GOT3 (cell line): ENCODE measurements around the gene DRG2.
A peak's percentile ranks its signal among the peaks of the same experiment; 100 is the strongest.

ENCODE experiments used
- DNase-seq: peaks from one replicate; lab custom pipeline; 2025; ENCODE audit warnings: mixed read lengths; lab: John Stamatoyannopoulos, UW

Gene DRG2

GRCh38 chr17:18087610-18088491 lies at the start of gene DRG2:
TSS of gene DRG2 (plus strand) at chr17:18087948. CDS start at chr17:18088024, 76 bp downstream.
- peak; percentile 84 for DNase-seq

GRCh38 chr17:18038149-18038850 lies 49.4 kb upstream of the DRG2 start:
- no peak for DNase-seq

DNA sequence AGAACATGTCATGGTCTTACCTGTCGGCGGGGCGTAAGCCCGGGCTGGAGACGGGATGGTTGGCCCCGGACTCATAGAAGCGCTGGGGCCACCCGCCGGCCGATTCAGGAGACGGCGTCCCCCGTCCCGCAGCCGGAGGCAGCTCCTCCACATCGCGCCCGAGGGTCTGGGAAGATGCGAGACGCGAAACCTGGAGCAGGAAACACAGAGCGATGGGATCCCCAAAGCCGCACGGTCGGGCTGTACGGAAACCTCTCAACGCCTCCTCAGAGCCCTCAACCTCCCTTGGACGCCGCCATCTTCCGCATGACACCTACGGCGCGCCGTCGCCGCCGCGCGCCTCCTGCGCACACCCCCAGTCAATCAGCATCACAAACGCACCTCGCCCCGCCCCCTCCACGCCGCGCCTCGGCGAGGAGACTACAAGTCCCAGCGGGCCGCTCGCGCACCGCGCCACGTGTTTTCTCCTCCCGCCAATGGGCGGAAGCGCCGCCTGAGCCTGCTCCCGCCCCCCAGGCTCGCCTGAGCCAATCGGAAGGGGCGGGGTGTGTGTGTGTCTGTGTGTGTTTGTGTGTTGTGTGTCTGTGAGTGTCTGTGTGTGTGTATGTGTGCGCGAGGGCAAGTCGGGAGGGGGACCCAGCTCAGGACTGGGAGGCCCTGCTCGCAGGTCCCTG lies 48.8 kb upstream of the DRG2 start, which contains the start of the genes ATPAF2 and GID4:
Gene ATPAF2, minus strand, starts transcription at position 308 of the 674 bp plus-strand sequence. Its CDS starts 155 bp downstream, at position 153.
Gene GID4, plus strand, starts transcription at position 548 of the 674 bp plus-strand sequence. Its CDS starts 57 bp downstream, at position 605.
- peak; percentile 89 for DNase-seq

GRCh38 chr17:18039535-18040260 lies 48.0 kb upstream of the DRG2 start:
- DNase-seq = no peak

- DNase-seq = no peak
Observed at GRCh38 chr17:18040261-18040858, 47.4 kb upstream of the DRG2 start.

DNA sequence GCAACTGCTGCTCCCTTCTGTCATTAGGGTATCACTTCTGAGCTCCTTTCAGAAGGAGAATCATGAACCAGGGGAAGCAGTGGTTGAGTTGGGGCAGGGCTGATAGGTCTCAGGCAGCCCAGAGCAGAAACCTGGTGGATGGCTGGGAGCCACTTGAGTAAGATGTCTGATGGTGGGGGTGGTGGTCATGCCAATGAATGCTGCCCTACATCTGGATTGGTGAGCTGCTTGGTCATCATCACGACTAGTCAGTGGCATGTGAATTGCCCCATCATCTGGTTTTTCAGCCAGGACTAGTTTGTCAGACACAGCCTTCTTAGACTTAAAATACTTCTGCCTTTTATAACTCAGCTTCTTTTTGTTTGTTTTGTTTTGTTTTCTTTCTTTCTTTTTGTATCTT lies 46.0 kb upstream of the DRG2 start:
- no peak for DNase-seq

DNA sequence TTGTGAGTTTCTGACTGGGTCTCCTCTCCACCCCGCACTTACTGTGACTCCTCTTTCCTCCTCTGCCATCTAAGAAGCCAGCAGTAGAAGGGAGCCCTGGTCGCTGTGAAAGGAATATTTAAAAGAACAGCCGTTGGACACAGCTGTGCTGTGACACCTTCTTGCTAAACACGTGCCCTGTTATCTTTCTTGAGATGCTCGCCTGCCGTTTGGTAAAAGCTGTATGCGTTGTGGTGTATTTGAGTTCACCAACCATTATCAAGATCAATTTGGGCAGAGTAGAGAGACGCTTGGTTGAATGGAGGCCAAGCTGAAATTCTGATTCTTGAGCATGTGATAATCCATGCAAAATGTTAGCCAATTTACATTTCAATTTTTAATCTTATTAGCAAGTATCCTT lies 44.8 kb upstream of the DRG2 start:
- DNase-seq = no peak

DNA sequence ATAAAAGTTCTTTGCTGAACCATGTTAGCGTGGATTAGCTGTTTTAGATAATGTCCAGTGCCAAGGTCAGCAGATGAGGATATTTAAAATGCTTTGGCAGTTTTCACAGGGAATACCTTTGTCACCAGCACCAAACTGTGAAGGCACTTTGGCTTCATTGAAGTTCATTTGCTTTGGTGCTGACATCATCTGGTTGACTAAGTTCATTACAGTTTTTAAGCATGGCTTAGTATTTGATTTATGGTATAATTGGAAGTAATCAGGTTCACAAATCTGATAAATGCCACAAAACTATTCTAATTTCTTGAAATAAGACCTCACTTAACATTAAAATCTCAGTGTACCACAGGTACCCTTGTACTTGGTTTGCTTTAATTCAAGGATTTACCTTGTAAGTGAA lies 44.3 kb upstream of the DRG2 start:
- no peak for DNase-seq

DNA sequence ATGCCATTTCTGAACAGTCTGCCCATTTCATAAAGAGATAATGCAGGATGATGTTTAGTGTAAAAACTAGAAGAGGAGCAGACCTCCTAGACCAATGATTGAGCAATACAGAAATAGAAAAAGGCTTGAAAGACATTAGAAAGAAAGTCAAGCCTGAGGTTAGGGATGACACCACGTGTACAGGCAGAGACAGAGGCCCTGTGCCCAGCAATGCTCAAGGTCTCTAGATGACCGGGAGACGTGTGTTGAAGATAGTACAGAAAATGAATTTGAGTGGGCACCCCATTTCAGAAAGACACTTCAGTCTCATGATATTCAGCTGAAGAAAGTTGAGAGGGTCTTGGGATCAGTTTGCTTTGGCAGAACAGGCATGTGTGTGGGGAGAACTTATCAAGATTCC lies 43.1 kb upstream of the DRG2 start:
- no peak for DNase-seq

DNA sequence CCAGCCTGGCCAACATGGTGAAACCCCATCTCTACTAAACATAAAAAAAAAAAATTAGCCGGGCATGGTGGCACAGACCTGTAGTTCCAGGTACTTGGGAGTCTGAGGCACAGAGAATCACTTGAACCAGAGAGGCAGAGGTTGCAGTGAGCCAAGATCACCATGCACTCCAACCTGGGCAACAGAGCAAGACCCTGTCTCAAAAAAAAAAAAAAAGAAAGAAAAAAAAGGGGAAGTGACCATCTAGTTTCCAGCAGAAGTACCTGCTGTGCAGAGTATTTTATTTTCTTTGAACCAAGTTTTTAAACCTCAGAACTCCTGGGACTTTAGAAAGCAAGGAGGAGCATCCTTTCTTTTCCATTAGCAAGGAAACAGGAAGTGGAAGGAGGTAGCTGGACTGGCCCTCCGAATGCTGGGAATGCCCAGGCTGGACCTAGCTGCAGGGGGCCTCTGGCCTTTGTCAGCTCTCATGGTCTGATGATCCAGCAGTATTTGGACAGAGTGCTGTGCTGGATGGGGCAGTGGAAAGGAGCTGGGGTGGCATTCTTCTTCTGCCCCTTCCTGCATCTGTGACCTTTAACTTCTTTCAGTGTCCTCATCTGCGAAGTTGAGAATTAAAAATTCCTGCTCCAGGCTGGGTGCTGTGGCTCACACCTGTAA lies 41.9 kb upstream of the DRG2 start:
- no peak for DNase-seq

GRCh38 chr17:18055597-18055996 lies 32.2 kb upstream of the DRG2 start:
- no peak for DNase-seq

DNA sequence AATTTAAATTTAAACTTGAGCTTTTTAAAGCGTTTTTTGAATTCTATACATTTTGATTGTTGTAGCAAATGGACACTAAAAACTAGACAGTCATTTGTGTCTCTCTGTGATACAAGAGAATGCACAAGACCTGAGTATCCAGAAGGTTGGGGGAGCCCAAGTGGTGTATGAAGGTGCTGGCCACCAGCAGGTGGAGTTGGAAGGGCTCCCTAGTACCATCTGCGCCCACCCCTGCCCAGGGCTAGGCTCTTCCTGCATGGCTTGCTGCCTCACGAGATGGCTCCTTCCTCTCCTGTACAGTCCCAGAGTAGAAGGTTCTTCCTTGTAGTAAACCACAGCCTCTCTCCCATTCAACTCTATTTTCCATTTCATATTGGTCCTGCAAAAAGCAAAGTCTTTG lies 31.5 kb upstream of the DRG2 start:
- DNase-seq = no peak

DNA sequence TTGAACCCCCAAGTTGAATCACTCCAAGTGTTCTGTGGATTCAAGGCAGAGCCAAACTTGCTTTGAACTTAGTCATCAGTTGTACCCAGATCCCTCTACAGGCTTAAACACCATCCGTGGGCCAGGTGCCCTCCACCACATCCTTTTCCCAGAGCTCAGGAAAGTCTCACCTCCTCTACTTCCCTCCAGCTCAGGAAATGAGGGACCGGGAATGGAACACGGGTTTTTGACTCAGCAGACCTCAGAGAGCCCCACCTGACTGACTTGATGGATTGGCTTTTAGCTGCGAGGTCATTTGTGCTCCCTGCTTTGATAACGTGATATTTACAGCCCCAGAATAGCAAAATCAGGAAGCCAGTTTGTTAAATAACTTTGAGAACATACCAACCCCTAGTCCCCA lies 28.5 kb upstream of the DRG2 start:
- DNase-seq = no peak

- no peak for DNase-seq
Observed at GRCh38 chr17:18064053-18064452, 23.7 kb upstream of the DRG2 start.

DNA sequence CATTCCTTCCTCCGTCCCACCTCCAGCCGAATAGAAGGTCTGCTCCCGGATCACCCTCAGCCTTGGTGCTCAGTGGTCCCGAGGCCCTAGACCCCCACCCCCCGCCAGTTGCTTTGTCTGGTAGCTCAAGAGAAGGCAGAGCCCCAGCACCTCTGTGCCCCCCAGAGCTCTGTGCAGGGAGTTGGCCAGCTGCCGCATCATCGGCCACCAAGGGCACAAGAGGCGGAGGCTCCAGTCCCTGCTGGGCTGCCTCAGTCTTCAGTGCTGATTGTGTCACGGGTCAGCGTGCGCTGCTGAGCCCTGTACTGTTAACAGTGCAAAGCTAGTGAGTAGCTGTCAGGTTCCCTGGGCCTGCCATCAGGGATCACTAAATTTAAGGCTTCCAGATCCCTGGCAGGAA lies 22.2 kb upstream of the DRG2 start:
- no peak for DNase-seq

- DNase-seq = no peak
Observed at GRCh38 chr17:18066866-18067265, 20.9 kb upstream of the DRG2 start.

DNA sequence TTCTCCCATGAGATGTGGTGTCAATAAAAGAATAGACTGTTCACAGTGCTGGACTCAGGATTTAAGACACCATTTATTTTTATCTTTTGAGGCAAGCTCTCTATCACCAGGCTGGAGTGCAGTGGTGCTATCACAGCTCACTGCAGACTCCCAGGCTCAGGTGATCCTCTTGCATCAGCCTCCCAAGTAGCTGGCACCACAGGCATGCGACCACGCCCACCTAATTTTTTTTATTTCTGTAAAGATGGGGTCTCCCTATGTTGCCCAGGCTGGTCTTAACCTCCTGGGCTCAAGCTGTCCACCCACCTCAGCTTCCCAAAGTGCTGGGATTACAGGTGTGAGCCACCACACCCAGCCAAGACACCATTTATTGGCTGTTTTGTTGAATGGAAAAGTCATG lies 18.6 kb upstream of the DRG2 start:
- DNase-seq = no peak

- no peak for DNase-seq
Observed at GRCh38 chr17:18070861-18071340, 16.8 kb upstream of the DRG2 start.

GRCh38 chr17:18071751-18072150 lies 16.0 kb upstream of the DRG2 start:
- no peak for DNase-seq

- DNase-seq = no peak
Observed at GRCh38 chr17:18074566-18075272, 13.0 kb upstream of the DRG2 start.
